Activated T-cell treated with anti-CD3 and anti-CD28 coated beads, Interleukin-2, amount 50 U/mL, for 24 hours (primary cell): Measurements from ENCODE around the gene STK32B.
"Not testable (repeated sequence)": the region's sequence is repeated elsewhere in the genome, so short reads cannot be mapped to it uniquely, and the experiment has no call there.

Source experiments
- DNase-seq: peaks from one replicate; pipeline ENCODE4 v3.0.0-alpha.2; 2020
- H3K27ac Mint-ChIP-seq: 2 replicates; pipeline ENCODE4 v1.8.0; 2020; ENCODE audit warnings: mild to moderate bottlenecking, mixed read lengths
- H3K27me3 Mint-ChIP-seq: 2 replicates; pipeline ENCODE4 v1.8.0; 2020; ENCODE audit warnings: mixed read lengths
- H3K36me3 Mint-ChIP-seq: 2 replicates; pipeline ENCODE4 v1.8.0; 2020; ENCODE audit warnings: low read depth, mixed read lengths
- H3K4me1 Mint-ChIP-seq: 2 replicates; pipeline ENCODE4 v1.8.0; 2020; ENCODE audit warnings: low read depth, mixed read lengths
- H3K4me3 Mint-ChIP-seq: 2 replicates; pipeline ENCODE4 v1.8.0; 2020; ENCODE audit warnings: mild to moderate bottlenecking, moderate library complexity, mixed read lengths
- H3K9me3 Mint-ChIP-seq: 2 replicates; pipeline ENCODE4 v1.8.0; 2020; ENCODE audit warnings: mixed read lengths

Gene STK32B

GRCh38 chr4:5051278-5052203 lies at the start of gene STK32B:
Gene STK32B (plus strand): TSS chr4:5051480.
- no peak within 1 kb of the TSS for H3K27ac Mint-ChIP-seq
- peak within 1 kb of the TSS; percentile 61 for H3K4me3 Mint-ChIP-seq
- peak; percentile 34 for DNase-seq
- no peaks in the 10 kb centered on the region for H3K9me3 Mint-ChIP-seq
- peaks cover 67% of the 10 kb centered on the region for H3K27me3 Mint-ChIP-seq
- peaks cover 11% of the 10 kb centered on the region for H3K4me1 Mint-ChIP-seq
- H3K36me3 Mint-ChIP-seq, result no peaks in the 10 kb centered on the region

GRCh38 chr4:5001641-5002040 lies 49.6 kb upstream of the STK32B start:
- not testable (repeated sequence) for H3K4me3 Mint-ChIP-seq, DNase-seq, H3K4me1 Mint-ChIP-seq, H3K36me3 Mint-ChIP-seq, H3K27ac Mint-ChIP-seq, H3K9me3 Mint-ChIP-seq
- H3K27me3 Mint-ChIP-seq, result peaks cover 30% of the 10 kb centered on the region

GRCh38 chr4:5003372-5003857 lies 47.9 kb upstream of the STK32B start:
- Mint-ChIP-seq H3K36me3 (no peaks in the 10 kb centered on the region), H3K9me3 (no peaks in the 10 kb centered on the region), H3K4me3 (no peak overlapping the region), H3K27me3 (peaks cover 30% of the 10 kb centered on the region), H3K4me1 (no peaks in the 10 kb centered on the region), H3K27ac (no peak overlapping the region)
- DNase-seq, result no peak

GRCh38 chr4:5003918-5004317 lies 47.4 kb upstream of the STK32B start:
- Mint-ChIP-seq H3K27ac (no peak overlapping the region), H3K4me3 (no peak overlapping the region), H3K27me3 (peaks cover 30% of the 10 kb centered on the region), H3K9me3 (no peaks in the 10 kb centered on the region), H3K4me1 (no peaks in the 10 kb centered on the region), H3K36me3 (no peaks in the 10 kb centered on the region)
- no peak for DNase-seq

GRCh38 chr4:5004496-5004895 lies 46.8 kb upstream of the STK32B start:
- no peak for DNase-seq
- no peaks in the 10 kb centered on the region for H3K4me1 Mint-ChIP-seq
- H3K36me3 Mint-ChIP-seq, result no peaks in the 10 kb centered on the region
- peaks cover 34% of the 10 kb centered on the region for H3K27me3 Mint-ChIP-seq
- no peak overlapping the region for H3K4me3 Mint-ChIP-seq
- H3K27ac Mint-ChIP-seq, result no peak overlapping the region
- no peaks in the 10 kb centered on the region for H3K9me3 Mint-ChIP-seq

- not testable (repeated sequence) for H3K4me3 Mint-ChIP-seq, H3K36me3 Mint-ChIP-seq, H3K4me1 Mint-ChIP-seq, DNase-seq, H3K27ac Mint-ChIP-seq, H3K9me3 Mint-ChIP-seq
- peaks cover 39% of the 10 kb centered on the region for H3K27me3 Mint-ChIP-seq
These were observed 44.3 kb upstream of the STK32B start for GRCh38 chr4:5006932-5007331.

GRCh38 chr4:5009796-5010195 lies 41.5 kb upstream of the STK32B start:
- H3K4me1 Mint-ChIP-seq, result no peaks in the 10 kb centered on the region
- DNase-seq, result no peak
- H3K36me3 Mint-ChIP-seq, result no peaks in the 10 kb centered on the region
- H3K9me3 Mint-ChIP-seq, result no peaks in the 10 kb centered on the region
- no peak overlapping the region for H3K4me3 Mint-ChIP-seq
- H3K27ac Mint-ChIP-seq, result no peak overlapping the region
- H3K27me3 Mint-ChIP-seq, result peaks cover 22% of the 10 kb centered on the region

GRCh38 chr4:5010984-5011383 lies 40.3 kb upstream of the STK32B start:
- H3K36me3 Mint-ChIP-seq, result no peaks in the 10 kb centered on the region
- no peaks in the 10 kb centered on the region for H3K9me3 Mint-ChIP-seq
- H3K4me1 Mint-ChIP-seq, result no peaks in the 10 kb centered on the region

GRCh38 chr4:5012244-5012898 lies 38.9 kb upstream of the STK32B start:
- Mint-ChIP-seq H3K27me3 (peaks cover 32% of the 10 kb centered on the region), H3K4me3 (no peak overlapping the region), H3K27ac (no peak overlapping the region), H3K36me3 (no peaks in the 10 kb centered on the region), H3K4me1 (no peaks in the 10 kb centered on the region), H3K9me3 (no peaks in the 10 kb centered on the region)
- DNase-seq, result no peak

More at GRCh38 chr4:5010984-5011383, 40.3 kb upstream of the STK32B start:
- Mint-ChIP-seq H3K27me3 (peaks cover 19% of the 10 kb centered on the region), H3K4me3 (no peak overlapping the region), H3K27ac (no peak overlapping the region)
- no peak for DNase-seq

- no peaks in the 10 kb centered on the region for H3K9me3 Mint-ChIP-seq
- H3K4me3 Mint-ChIP-seq, result no peak overlapping the region
- H3K36me3 Mint-ChIP-seq, result no peaks in the 10 kb centered on the region
- no peaks in the 10 kb centered on the region for H3K4me1 Mint-ChIP-seq
- H3K27ac Mint-ChIP-seq, result no peak overlapping the region
- DNase-seq, result no peak
- peaks cover 35% of the 10 kb centered on the region for H3K27me3 Mint-ChIP-seq
These were observed 38.3 kb upstream of the STK32B start for GRCh38 chr4:5012958-5013357.

GRCh38 chr4:5014007-5014682 lies 37.1 kb upstream of the STK32B start:
- Mint-ChIP-seq H3K4me1 (no peaks in the 10 kb centered on the region), H3K36me3 (no peaks in the 10 kb centered on the region), H3K4me3 (no peak overlapping the region), H3K9me3 (no peaks in the 10 kb centered on the region), H3K27me3 (peaks cover 40% of the 10 kb centered on the region), H3K27ac (no peak overlapping the region)
- no peak for DNase-seq

GRCh38 chr4:5018096-5018495 lies 33.2 kb upstream of the STK32B start:
- no peak overlapping the region for H3K27ac Mint-ChIP-seq
- no peaks in the 10 kb centered on the region for H3K9me3 Mint-ChIP-seq
- no peaks in the 10 kb centered on the region for H3K36me3 Mint-ChIP-seq
- no peaks in the 10 kb centered on the region for H3K4me1 Mint-ChIP-seq
- DNase-seq, result no peak
- peaks cover 44% of the 10 kb centered on the region for H3K27me3 Mint-ChIP-seq
- no peak overlapping the region for H3K4me3 Mint-ChIP-seq

GRCh38 chr4:5018603-5019002 lies 32.7 kb upstream of the STK32B start:
- Mint-ChIP-seq H3K4me3 (no peak overlapping the region), H3K4me1 (no peaks in the 10 kb centered on the region), H3K27ac (no peak overlapping the region), H3K36me3 (no peaks in the 10 kb centered on the region), H3K9me3 (no peaks in the 10 kb centered on the region), H3K27me3 (peaks cover 44% of the 10 kb centered on the region)
- no peak for DNase-seq

GRCh38 chr4:5019274-5019673 lies 32.0 kb upstream of the STK32B start, which contains the start of gene CYTL1:
Gene CYTL1 (minus strand): TSS chr4:5019458. CDS start chr4:5019445, 13 bp downstream.
- Mint-ChIP-seq H3K4me3 (no peak within 1 kb of the TSS), H3K27ac (no peak within 1 kb of the TSS), H3K4me1 (no peaks in the 10 kb centered on the region), H3K9me3 (no peaks in the 10 kb centered on the region), H3K36me3 (no peaks in the 10 kb centered on the region), H3K27me3 (peaks cover 41% of the 10 kb centered on the region)
- DNase-seq, result no peak
